ENCODE results near the gene LCE3E.

The LCE3E gene

GRCh38 chr1:152519851-152520250 is 46.7 kb downstream of the LCE3E start:
- Histone ChIP-seq H2AFZ (no peak overlapping the region), H3K4me1 (no peaks in the 10 kb centered on the region), H3K4me2 (ENCODE audit: low read length) (no peak overlapping the region), H3K9me3 (ENCODE audit: control insufficient read depth, low read length) (no peaks in the 10 kb centered on the region), H3K79me2 (no peaks in the 10 kb centered on the region), H3K36me3 (ENCODE audit: control insufficient read depth, insufficient read depth, low read length) (no peaks in the 10 kb centered on the region), H3K27me3 (ENCODE audit: control insufficient read depth, insufficient read depth, low read length) (no peaks in the 10 kb centered on the region), H3K27ac (no peak overlapping the region), H3K9ac (no peak overlapping the region), H3K4me3 (ENCODE audit: low read depth, low read length) (no peak overlapping the region)
- no peak for TF ChIP-seq CTCF (IDR thresholded peaks at IDR 0.05)

GRCh38 chr1:152517237-152517811 is 49.3 kb downstream of the LCE3E start:
- TF ChIP-seq CTCF (IDR thresholded peaks at IDR 0.05), result no peak
- Histone ChIP-seq H3K79me2 (no peaks in the 10 kb centered on the region), H3K4me1 (no peaks in the 10 kb centered on the region), H2AFZ (no peak overlapping the region), H3K36me3 (ENCODE audit: control insufficient read depth, insufficient read depth, low read length) (no peaks in the 10 kb centered on the region), H3K4me3 (ENCODE audit: low read depth, low read length) (no peak overlapping the region), H3K27me3 (ENCODE audit: control insufficient read depth, insufficient read depth, low read length) (no peaks in the 10 kb centered on the region), H3K9me3 (ENCODE audit: control insufficient read depth, low read length) (no peaks in the 10 kb centered on the region), H3K4me2 (ENCODE audit: low read length) (no peak overlapping the region), H3K9ac (no peak overlapping the region), H3K27ac (no peak overlapping the region)

- no peak overlapping the region for H3K4me2 ChIP-seq (ENCODE audit: low read length)
- H3K79me2 ChIP-seq, result no peaks in the 10 kb centered on the region
- H3K27me3 ChIP-seq (ENCODE audit: control insufficient read depth, insufficient read depth, low read length), result no peaks in the 10 kb centered on the region
- H3K9me3 ChIP-seq (ENCODE audit: control insufficient read depth, low read length), result no peaks in the 10 kb centered on the region
- H3K36me3 ChIP-seq (ENCODE audit: control insufficient read depth, insufficient read depth, low read length), result no peaks in the 10 kb centered on the region
- no peak overlapping the region for H2AFZ ChIP-seq
- H3K27ac ChIP-seq, result no peak overlapping the region
- no peak overlapping the region for H3K9ac ChIP-seq
- no peaks in the 10 kb centered on the region for H3K4me1 ChIP-seq
- H3K4me3 ChIP-seq (ENCODE audit: low read depth, low read length), result no peak overlapping the region
- TF ChIP-seq CTCF (IDR thresholded peaks at IDR 0.05), result no peak
These were observed 50.5 kb downstream of the LCE3E start for GRCh38 chr1:152516082-152516481.

All from parathyroid adenoma (tissue), 2 donors.